Forelimb muscle (tissue), 1 donor: ENCODE data around the gene MROH9. TPM values are rescaled to one million over a fixed set of nuclear protein-coding genes. Genes with fewer than 3 reads are reported as not detected.

Source experiments
- DNase-seq: peaks from one replicate; pipeline ENCODE4 v3.0.0-alpha.2; 2013; ENCODE audit warnings: low read depth
- polyA plus RNA-seq: library from polyadenylated mRNA; unstranded; fragments of 120-200 nt; gene quantifications from one replicate; pipeline ENCODE4 v1.2.1, GENCODE V29; 2013; ENCODE audit not compliant: insufficient read length

The MROH9 gene
- polyA plus RNA-seq, 1 donor = not detected

DNA sequence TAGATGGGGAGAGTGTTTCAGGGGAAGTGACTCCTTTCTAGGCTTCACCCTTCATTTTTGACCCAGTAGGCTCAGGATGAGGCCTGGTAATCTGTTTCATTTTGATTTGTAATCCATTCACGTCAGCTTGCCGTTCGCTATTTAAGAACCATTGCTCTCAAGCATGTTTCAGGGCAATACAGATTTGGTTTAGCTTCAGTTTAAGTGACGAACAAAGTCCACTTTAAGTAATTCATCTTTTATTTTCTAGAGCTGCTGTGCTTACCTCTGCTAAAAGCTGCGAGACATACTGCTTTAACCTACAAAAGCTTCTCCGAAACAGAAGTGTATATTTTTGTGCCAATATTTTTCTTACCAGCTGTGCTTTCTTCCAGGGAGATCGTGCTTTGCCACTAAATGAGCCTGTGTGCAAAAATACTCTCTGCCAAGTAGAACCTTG is 146.4 kb downstream of the MROH9 start:
- no peak for DNase-seq

DNA sequence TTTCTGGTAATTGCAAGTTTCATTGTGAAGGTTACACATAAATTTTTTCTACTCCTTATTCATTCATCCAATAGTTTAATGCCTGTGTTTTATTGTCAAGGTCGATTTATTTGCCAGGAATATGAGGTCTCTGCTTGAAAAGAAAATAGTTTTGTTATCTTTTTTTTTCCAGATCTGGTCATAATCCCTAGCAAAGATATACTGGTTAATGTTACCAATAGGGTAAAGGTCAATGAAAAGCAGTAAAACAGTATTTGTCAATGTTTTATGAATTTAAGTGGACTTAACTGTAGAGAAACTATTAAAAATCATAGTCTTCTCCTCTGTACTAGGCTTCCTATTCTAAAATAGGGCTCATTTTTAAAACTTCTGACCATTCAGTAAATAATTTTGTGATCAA is 147.3 kb downstream of the MROH9 start:
- DNase-seq = no peak

DNA sequence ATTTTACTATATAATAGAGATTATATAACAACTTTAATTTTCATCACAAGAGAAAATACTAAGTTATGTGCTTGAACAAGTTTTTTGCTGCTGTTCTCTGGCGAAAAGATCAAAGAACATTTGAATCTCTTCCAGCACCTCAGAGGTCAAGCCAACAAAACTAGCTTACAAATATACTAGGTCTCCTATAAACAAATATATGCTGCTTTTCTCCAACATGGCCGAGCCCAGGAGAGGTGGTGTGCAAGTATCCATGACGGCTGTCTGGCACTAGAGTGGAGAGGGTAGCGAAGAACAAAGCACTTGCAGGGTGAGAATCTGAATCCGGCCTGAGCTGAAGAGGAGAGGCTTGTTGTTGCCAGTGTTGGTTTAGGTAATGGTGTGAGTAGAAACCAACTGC is 147.9 kb downstream of the MROH9 start:
- no peak for DNase-seq

DNA sequence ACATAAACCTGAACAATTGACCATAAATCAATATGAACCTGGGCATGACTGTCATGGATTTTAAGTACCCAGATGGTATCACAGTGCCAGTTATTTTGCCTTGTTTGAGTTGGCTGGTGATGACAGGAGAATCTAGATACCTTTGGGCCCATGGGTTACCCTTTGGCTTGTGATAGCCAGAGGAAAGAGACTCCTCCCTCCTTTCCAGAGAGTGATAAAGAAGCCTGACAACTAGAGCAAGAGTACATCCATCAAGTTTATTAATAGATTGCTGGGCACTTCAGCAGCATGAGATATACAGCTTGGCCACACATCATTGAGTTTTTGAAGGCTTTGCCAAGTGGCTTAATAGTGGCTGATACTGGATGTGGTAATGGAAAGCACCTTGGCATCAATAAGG is 148.8 kb downstream of the MROH9 start:
- no peak for DNase-seq

DNA sequence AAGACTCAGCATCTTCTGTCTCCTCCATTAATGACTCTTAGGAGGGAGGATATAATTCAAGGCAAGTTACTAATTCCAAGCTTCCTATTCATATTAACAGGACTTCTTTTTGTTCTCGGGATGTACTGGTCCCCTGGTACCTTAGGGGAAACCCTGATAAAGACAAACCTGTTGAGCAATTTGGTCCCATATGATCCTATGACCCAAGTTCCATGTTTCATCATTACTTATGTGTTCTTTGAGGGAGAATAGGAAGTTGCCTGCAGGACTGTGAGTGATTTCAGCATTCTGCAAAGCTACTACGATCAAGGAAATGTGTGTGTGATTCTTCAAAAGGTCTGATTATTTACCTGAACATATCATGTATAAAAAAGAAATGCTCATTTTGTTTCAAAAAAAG is 149.5 kb downstream of the MROH9 start:
- no peak for DNase-seq

DNA sequence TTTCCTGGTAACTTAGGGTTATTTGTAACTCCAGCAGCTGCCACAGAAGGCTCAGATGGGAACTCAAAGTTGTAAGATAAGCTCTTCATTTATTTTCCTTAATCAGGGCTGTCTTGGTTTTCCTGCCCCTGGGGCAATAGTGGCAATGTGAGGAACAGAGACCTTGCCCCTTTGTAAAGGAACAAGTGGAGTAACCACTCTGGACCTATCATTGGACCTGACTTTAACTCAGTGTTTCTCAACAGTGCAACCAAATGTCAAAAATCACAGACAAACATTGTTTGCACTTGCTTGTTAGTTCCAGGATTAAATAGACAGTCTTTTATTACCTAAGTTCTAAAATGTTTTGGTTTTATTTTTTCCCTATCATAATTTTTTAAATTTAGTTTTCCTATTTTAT is 152.6 kb downstream of the MROH9 start:
- no peak for DNase-seq

DNA sequence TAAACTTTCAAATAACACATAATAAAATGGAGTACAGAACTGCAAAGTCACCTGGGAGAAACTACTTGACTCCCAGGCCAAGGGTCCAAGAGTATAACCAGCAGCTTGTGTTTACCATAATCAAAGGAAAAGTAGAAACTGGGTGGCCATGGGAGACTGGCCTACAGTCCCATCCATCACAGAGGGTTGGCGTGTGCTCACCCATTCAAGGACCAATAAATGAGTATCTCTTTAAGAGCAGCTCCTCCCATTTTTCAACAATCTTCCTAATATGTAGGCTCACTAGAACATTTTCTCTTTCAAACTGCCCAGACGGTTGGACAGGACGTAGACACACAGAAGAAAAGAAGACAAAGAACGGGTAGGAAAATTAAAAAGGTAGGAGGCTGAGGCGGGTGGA is 155.3 kb downstream of the MROH9 start, which contains the start of gene FMO3:
FMO3 (plus strand) TSS at position 302 of the 400 bp plus-strand sequence. CDS start 1,754 bp downstream, outside the sequence.
- no peak for DNase-seq

DNA sequence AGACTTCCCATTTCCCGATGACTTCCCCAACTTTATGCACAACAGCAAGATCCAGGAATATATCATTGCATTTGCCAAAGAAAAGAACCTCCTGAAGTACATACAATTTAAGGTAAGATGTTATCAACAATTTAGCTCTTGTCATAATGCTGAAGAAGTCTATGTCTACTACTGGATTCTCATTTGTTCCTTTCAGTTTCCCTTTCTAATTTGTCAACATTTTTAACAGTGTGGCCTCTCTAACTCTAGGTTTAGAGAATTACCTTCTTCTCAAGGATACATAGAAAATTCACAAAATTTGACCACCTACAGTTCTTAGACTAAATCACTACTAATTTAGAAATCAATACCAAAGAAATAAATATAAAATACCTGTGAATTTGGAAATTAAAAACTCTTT is 168.5 kb downstream of the MROH9 start:
- no peak for DNase-seq

DNA sequence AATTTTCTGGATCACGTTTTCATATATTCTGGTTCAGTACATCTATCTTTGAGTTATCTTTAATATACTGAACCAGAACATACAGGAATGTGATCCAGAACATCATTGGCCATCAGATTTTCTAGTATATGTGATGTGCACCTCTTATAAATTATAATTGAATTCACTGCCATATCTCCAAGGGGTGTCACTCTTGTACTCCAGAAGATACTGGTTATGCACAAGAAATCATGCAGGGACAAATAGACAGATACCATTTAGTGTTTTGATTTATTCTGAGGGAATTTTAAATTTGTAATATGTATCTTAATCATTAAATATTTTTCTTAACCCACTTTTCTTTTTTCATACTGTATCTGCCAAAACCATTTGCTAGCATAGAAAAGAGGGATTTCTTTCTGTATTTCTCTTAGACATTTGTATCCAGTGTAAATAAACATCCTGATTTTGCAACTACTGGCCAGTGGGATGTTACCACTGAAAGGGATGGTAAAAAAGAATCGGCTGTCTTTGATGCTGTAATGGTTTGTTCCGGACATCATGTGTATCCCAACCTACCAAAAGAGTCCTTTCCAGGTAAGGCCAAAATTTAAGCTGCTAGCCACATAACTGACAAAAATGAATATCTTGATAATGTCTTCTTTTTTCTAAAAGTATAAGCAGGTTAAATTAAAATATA is 172.1 kb downstream of the MROH9 start:
- DNase-seq = no peak

DNA sequence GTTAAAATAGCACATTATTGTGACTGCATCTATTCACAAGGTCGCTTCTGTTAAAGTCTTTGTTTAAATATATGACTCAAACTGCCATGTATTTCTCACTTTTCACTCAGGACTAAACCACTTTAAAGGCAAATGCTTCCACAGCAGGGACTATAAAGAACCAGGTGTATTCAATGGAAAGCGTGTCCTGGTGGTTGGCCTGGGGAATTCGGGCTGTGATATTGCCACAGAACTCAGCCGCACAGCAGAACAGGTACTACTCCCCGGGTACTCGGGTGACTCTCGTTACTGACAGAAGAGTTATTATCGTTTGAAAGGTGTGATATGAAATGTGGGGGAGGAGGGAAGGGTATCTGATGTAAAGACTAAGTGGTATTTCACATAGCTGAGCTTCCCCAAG is 172.6 kb downstream of the MROH9 start:
- DNase-seq = no peak

DNA sequence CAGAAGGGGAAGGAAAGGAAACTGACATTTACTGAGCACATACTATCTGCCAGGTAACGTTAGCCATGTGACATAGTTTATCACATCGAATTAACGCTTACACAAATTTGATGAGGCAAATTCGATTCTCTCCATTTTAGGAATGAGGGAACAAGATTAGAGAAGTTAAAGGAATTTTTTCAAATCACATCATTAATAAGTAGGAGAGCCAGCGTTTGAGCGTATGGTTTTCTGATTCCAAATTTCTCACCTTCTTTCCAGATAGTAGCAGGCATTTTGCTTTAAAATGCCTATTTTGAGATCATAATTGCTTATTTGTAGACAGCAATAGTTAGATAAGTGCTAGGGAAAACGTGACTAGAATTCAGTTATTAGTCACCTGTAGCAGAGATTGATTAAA is 174.6 kb downstream of the MROH9 start:
- no peak for DNase-seq

DNA sequence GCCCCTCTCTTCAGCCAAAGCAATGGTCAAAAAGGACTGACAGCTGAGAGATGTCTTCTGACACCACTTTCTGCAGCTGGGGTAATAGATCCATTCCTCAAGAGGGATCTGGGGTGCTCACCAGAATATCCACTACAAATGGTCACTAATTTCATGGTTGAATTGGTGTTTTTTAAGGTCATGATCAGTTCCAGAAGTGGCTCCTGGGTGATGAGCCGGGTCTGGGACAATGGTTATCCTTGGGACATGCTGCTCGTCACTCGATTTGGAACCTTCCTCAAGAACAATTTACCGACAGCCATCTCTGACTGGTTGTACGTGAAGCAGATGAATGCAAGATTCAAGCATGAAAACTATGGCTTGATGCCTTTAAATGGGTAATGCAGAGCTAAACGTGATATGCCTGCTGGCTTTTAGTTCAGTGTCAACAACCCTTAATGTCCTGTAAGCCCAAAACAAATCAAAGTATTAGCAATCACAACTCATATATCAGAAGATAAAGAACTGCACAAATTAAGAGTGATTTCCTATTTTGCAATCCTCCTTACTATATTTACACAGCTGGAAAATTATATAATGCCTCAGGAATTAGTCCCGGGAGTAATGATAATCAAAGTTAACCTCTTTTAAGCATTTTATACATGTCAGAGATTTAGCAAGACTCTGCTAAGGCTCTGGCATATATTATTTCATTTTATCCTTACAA is 175.4 kb downstream of the MROH9 start:
- peak; percentile 48 for DNase-seq

DNA sequence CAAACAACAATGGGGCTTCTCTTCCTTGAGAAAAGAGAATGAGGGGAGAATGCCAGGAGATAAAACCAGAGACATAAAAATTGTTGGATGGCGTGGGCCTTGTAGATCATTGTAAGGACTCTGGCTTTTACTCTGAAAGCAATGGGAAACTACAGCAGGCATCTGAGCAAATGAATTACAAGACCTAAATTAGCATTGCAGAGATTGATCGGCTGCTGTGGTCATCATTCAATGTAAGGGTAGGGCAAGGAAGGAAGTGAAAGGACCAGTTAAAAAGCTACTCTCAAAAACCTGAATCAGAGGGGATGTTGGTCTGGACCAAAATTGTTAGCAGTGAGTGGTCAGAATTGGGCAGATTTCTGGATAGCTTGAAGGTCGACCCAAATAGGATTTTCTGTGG is 176.8 kb downstream of the MROH9 start:
- DNase-seq = no peak

DNA sequence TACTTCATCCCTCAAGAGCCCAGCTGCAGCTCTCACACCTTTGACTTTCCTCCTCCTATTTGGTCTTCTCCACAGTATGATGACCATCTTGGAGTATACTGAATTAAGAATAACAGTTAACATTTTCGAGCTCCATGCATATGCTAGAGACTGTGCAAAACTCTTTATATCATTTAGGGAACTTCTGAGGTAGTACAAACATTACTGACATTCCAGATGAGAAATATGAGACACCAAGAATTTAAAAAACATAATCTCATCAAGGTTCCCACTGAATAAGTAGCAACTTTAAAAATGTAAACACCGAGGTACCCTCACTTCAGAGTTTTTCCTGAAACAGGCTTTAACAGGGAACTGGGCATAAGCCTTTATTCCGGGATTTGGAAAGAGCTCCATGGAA is 178.0 kb downstream of the MROH9 start:
- DNase-seq = no peak

Other genes starting within 250 kb of the MROH9 start
- gene FMO3, start 155.4 kb downstream of the MROH9 start, polyA plus RNA-seq = 0.19 TPM
- 1.2 TPM for gene FMO2, start 249.8 kb downstream of the MROH9 start, polyA plus RNA-seq